ENCODE data around the gene DHTKD1.

DNA sequence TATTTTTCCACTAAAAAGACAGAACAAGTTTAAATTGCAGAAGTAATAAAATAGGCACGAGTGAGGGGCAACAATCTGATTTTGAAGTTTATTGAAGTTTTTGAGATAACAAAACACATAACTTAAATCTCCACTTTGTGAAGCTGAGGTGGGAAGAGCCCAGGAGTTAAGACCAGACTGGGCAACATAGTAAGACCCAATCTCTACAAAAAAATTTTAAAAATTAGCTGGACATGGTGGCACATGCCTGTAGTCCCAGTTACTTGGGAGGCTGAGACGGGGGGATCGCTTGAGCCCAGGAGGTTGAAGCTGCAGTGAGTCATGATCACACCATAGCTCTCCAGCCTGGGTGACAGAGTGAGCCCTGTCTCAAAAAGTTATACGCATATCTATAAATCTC, 37.4 kb upstream of the DHTKD1 start:
- TF ChIP-seq, protein P1, sequence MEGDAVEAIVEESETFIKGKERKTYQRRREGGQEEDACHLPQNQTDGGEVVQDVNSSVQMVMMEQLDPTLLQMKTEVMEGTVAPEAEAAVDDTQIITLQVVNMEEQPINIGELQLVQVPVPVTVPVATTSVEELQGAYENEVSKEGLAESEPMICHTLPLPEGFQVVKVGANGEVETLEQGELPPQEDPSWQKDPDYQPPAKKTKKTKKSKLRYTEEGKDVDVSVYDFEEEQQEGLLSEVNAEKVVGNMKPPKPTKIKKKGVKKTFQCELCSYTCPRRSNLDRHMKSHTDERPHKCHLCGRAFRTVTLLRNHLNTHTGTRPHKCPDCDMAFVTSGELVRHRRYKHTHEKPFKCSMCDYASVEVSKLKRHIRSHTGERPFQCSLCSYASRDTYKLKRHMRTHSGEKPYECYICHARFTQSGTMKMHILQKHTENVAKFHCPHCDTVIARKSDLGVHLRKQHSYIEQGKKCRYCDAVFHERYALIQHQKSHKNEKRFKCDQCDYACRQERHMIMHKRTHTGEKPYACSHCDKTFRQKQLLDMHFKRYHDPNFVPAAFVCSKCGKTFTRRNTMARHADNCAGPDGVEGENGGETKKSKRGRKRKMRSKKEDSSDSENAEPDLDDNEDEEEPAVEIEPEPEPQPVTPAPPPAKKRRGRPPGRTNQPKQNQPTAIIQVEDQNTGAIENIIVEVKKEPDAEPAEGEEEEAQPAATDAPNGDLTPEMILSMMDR (IDR thresholded peaks at IDR 0.05) = no peak
- no peak for TF ChIP-seq POLR2A (IDR thresholded peaks at IDR 0.05)

All from heart left ventricle (tissue), 13 donors.